ENCODE measurements around the gene MAPK4.

DNA sequence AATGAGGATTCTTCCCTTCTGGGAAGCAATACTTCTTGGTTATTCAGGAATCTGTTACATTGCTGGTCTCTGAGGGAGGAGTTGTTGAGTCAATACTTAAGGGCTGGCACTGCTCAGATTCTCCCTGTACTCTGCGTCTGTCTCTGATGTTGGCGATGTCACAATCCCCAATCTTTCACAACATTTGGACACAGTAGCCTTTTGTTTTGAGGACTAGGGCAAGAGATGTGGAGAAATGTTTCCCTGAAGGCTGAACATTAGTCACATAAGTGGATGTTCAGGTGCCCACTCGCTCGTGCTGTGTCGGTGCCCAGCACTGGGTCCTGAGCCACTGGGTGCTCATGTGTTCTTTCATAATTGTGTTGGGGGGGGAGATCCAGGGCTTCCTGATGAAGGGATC, 55.0 kb downstream of the MAPK4 start:
- TF ChIP-seq CTCF (conservative IDR thresholded peaks at IDR 0.05) (no peak), EZH2 (IDR thresholded peaks at IDR 0.05; ENCODE audit: low read depth) (no peak)
